CD8-positive, alpha-beta memory T cell (primary cell): ENCODE measurements around the gene WFIKKN2. TPM values are rescaled to one million over a fixed set of nuclear protein-coding genes. Genes with fewer than 3 reads are reported as not detected.

ENCODE experiments used
- CTCF ChIA-PET: fragments of 350-600 bp; sonication (Branson Sonifier 250); formaldehyde crosslinking; loops from one replicate; lab custom pipeline; 2021; ENCODE audit warnings: antibody characterized with exemption; lab: Charles Lee
- POLR2A ChIA-PET: fragments of 350-600 bp; sonication (Branson Sonifier 250); formaldehyde crosslinking; loops from one replicate; lab custom pipeline; 2021; ENCODE audit warnings: antibody characterized with exemption; lab: Charles Lee
- DNase-seq, 5 donors: peaks; one replicate each; pipeline versions ENCODE4 v3.0.0 to v3.0.0-alpha.2; 2020 to 2022; ENCODE audit warnings: mixed read lengths in 1 of 5
- H3K27ac ChIP-seq: one replicate; pipeline ENCODE4 v1.7.0; 2013; ENCODE audit warnings: low read depth, mild to moderate bottlenecking, low read length, moderate library complexity
- H3K27me3 ChIP-seq: 2 replicates; pipeline ENCODE4 v1.7.0; 2013; ENCODE audit warnings: low read length, mild to moderate bottlenecking; ENCODE audit not compliant: insufficient read depth, poor library complexity, severe bottlenecking
- H3K36me3 ChIP-seq: 2 replicates; pipeline ENCODE4 v1.7.0; 2013; ENCODE audit warnings: mild to moderate bottlenecking, low read length, moderate library complexity; ENCODE audit not compliant: insufficient read depth
- H3K4me1 ChIP-seq: 2 replicates; pipeline ENCODE4 v1.7.0; 2013; ENCODE audit warnings: mild to moderate bottlenecking, low read length, moderate library complexity; ENCODE audit not compliant: insufficient read depth
- H3K4me3 ChIP-seq: 2 replicates; pipeline ENCODE4 v1.7.0; 2013; ENCODE audit warnings: mild to moderate bottlenecking, low read length
- H3K9me3 ChIP-seq: 2 replicates; pipeline ENCODE4 v1.7.0; 2013; ENCODE audit warnings: mild to moderate bottlenecking, low read length
- H3K27ac Mint-ChIP-seq, 8 donors: one replicate each; pipeline ENCODE4 v1.8.0; 2020 to 2021; ENCODE audit warnings: mixed read lengths in 8 of 8, mild to moderate bottlenecking in 6 of 8, inconsistent platforms in 3 of 8, moderate library complexity in 3 of 8
- H3K27me3 Mint-ChIP-seq, 2 donors: one replicate each; pipeline ENCODE4 v1.8.0; 2020 to 2021; ENCODE audit warnings: mixed read lengths in 2 of 2, mild to moderate bottlenecking in 1 of 2, moderate library complexity in 1 of 2
- H3K36me3 Mint-ChIP-seq, 3 donors: one replicate each; pipeline ENCODE4 v1.8.0; 2020 to 2021; ENCODE audit warnings: mixed read lengths in 3 of 3, inconsistent platforms in 1 of 3, mild to moderate bottlenecking in 1 of 3
- H3K4me1 Mint-ChIP-seq, 3 donors: one replicate each; pipeline ENCODE4 v1.8.0; 2020 to 2021; ENCODE audit warnings: mixed read lengths in 3 of 3, inconsistent platforms in 1 of 3, mild to moderate bottlenecking in 1 of 3
- H3K4me3 Mint-ChIP-seq, 7 donors: one replicate each; pipeline ENCODE4 v1.8.0; 2020 to 2021; ENCODE audit warnings: mixed read lengths in 7 of 7, mild to moderate bottlenecking in 6 of 7, moderate library complexity in 4 of 7, inconsistent platforms in 2 of 7
- H3K9me3 Mint-ChIP-seq, 5 donors: one replicate each; pipeline ENCODE4 v1.8.0; 2020 to 2022; ENCODE audit warnings: mixed read lengths in 5 of 5, mild to moderate bottlenecking in 3 of 5, moderate library complexity in 2 of 5, inconsistent platforms in 1 of 5
- polyA plus RNA-seq: library from polyadenylated mRNA; unstranded; fragments of 300-500 nt; fragmentation: Illumina TruSeq; gene quantifications from one replicate; pipeline ENCODE4 v1.2.3, GENCODE V29; 2021
- total RNA-seq, 2 experiments: library from RNA; stranded (reverse); gene quantifications; one replicate each; pipeline ENCODE4 v1.2.3, GENCODE V29; 2021

WFIKKN2 gene
- total and polyA plus RNA-seq, 3 experiments from 2014 or later: not detected

DNA sequence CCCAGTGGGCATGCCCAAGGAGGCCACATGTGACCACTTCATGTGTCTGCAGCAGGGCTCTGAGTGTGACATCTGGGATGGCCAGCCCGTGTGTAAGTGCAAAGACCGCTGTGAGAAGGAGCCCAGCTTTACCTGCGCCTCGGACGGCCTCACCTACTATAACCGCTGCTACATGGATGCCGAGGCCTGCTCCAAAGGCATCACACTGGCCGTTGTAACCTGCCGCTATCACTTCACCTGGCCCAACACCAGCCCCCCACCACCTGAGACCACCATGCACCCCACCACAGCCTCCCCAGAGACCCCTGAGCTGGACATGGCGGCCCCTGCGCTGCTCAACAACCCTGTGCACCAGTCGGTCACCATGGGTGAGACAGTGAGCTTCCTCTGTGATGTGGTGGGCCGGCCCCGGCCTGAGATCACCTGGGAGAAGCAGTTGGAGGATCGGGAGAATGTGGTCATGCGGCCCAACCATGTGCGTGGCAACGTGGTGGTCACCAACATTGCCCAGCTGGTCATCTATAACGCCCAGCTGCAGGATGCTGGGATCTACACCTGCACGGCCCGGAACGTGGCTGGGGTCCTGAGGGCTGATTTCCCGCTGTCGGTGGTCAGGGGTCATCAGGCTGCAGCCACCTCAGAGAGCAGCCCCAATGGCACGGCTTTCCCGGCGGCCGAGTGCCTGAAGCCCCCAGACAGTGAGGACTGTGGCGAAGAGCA lies 4.4 kb downstream of the WFIKKN2 start:
- Histone ChIP-seq H3K27me3 (no peaks in the 10 kb centered on the region), H3K4me3 (no peak overlapping the region), H3K4me1 (no peaks in the 10 kb centered on the region), H3K9me3 (no peaks in the 10 kb centered on the region), H3K27ac (no peak overlapping the region), H3K36me3 (no peaks in the 10 kb centered on the region)
- ChIA-PET CTCF (no interaction called here), POLR2A (no interaction called here)
- peaks cover 0 to 6% (median 0%) of the 10 kb centered on the region in 3 donors for H3K4me1 Mint-ChIP-seq
- DNase-seq: no peak
- H3K27ac Mint-ChIP-seq: no peak overlapping the region
- no peak overlapping the region for H3K4me3 Mint-ChIP-seq
- H3K36me3 Mint-ChIP-seq: no peaks in the 10 kb centered on the region
- no peaks in the 10 kb centered on the region for H3K9me3 Mint-ChIP-seq
- H3K27me3 Mint-ChIP-seq: peaks cover 5 to 9% of the 10 kb centered on the region in 2 donors

DNA sequence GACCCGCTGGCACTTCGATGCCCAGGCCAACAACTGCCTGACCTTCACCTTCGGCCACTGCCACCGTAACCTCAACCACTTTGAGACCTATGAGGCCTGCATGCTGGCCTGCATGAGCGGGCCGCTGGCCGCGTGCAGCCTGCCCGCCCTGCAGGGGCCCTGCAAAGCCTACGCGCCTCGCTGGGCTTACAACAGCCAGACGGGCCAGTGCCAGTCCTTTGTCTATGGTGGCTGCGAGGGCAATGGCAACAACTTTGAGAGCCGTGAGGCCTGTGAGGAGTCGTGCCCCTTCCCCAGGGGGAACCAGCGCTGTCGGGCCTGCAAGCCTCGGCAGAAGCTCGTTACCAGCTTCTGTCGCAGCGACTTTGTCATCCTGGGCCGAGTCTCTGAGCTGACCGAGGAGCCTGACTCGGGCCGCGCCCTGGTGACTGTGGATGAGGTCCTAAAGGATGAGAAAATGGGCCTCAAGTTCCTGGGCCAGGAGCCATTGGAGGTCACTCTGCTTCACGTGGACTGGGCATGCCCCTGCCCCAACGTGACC lies 5.0 kb downstream of the WFIKKN2 start:
- Histone ChIP-seq H3K9me3 (no peaks in the 10 kb centered on the region), H3K4me1 (no peaks in the 10 kb centered on the region), H3K36me3 (no peaks in the 10 kb centered on the region), H3K27ac (no peak overlapping the region), H3K4me3 (no peak overlapping the region), H3K27me3 (no peaks in the 10 kb centered on the region)
- no peak for DNase-seq
- Mint-ChIP-seq H3K36me3 (no peaks in the 10 kb centered on the region), H3K27me3 (peaks cover 2 to 4% of the 10 kb centered on the region in 2 donors), H3K4me3 (no peak overlapping the region), H3K9me3 (no peaks in the 10 kb centered on the region), H3K27ac (no peak overlapping the region), H3K4me1 (peaks cover 0 to 6% (median 0%) of the 10 kb centered on the region in 3 donors)
- ChIA-PET CTCF (interaction anchor here (2.3 kb wide), 1 partner anchor 57 kb away, joined by 19 read pairs; no protein-coding TSS in a partner anchor), POLR2A (no interaction called here)

DNA sequence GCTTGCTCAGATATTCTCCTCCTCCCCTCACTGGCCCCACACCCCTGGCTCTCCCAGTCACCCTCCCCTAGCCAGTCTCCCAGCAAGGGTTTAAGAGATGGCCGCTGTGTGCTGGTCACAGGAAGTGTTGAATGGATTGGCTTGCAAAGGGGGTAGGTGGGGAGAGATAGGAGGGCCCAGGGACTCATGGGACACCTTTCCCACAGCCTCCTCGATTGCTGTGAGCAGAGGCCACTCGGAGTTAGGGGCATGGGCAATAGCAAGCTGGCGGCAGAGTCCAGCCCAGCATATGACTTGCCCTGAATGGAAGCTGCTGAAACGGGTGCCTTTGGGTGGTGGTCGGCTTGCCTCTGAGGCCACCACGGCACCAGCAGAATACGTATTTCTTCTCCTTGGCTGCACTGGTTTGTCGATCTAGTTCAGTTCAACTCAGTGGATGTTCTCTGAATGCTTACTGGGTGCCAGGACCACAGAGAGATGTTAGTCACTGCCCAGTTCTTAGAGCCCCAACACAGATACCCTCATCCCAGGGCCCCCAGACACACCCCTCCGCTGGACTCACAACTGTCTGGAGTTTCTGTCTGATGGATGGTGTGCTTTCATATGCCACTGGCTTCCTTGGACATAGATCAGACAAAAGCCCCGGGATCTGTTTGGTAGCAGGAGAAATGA lies 6.0 kb downstream of the WFIKKN2 start:
- H3K27me3 ChIP-seq: no peaks in the 10 kb centered on the region
- H3K4me3 ChIP-seq: no peak overlapping the region
- no peaks in the 10 kb centered on the region for H3K36me3 ChIP-seq
- H3K4me1 ChIP-seq: no peaks in the 10 kb centered on the region
- H3K36me3 Mint-ChIP-seq: no peaks in the 10 kb centered on the region
- no peak for DNase-seq
- H3K9me3 ChIP-seq: no peaks in the 10 kb centered on the region
- H3K4me3 Mint-ChIP-seq: no peak overlapping the region
- ChIA-PET POLR2A (no interaction called here), CTCF (interaction anchor here (0.8 to 2.3 kb wide), 6 partner anchors 11 to 119 kb away, joined by 3 to 23 read pairs (median 8); no protein-coding TSS in a partner anchor)
- H3K27ac ChIP-seq: no peak overlapping the region
- H3K4me1 Mint-ChIP-seq: peaks cover 0 to 6% (median 0%) of the 10 kb centered on the region in 3 donors
- H3K9me3 Mint-ChIP-seq: no peaks in the 10 kb centered on the region
- H3K27me3 Mint-ChIP-seq: peaks cover 0 to 1% of the 10 kb centered on the region in 2 donors
- no peak overlapping the region for H3K27ac Mint-ChIP-seq

DNA sequence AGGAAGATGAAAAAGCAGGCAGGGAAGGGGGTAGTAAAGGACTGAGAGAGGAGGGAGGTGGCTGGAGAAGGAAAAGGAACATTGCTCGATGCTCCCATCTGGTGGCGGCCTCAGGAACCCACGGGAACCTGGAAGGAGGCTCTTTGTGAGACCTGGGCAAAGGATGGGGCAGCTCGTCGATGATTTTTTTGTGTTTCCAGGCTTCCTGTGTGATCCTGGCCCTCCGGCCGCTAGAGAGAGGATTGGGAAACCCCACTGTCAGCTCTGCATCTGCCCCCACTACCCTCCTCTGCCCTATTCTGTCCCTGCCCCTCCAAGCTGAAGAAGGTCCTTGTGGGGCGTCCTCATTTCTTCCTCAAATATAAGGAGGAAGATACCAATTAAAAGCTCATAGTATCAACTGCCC lies 6.6 kb downstream of the WFIKKN2 start:
- H3K27me3 ChIP-seq: no peaks in the 10 kb centered on the region
- DNase-seq: peak in 3 of 5 donors; percentile 14 to 61 (median 32)
- H3K27ac ChIP-seq: no peak overlapping the region
- Mint-ChIP-seq H3K9me3 (no peaks in the 10 kb centered on the region), H3K36me3 (no peaks in the 10 kb centered on the region), H3K4me1 (peaks cover 0 to 6% (median 0%) of the 10 kb centered on the region in 3 donors), H3K27ac (no peak overlapping the region), H3K4me3 (no peak overlapping the region), H3K27me3 (peaks cover 0 to 1% of the 10 kb centered on the region in 2 donors)
- no peaks in the 10 kb centered on the region for H3K36me3 ChIP-seq
- CTCF ChIA-PET: interaction anchor here (0.8 to 2.3 kb wide), 8 partner anchors 11 to 118 kb away, joined by 3 to 23 read pairs (median 4); no protein-coding TSS in a partner anchor
- H3K4me3 ChIP-seq: no peak overlapping the region
- POLR2A ChIA-PET: no interaction called here
- H3K9me3 ChIP-seq: no peaks in the 10 kb centered on the region
- no peaks in the 10 kb centered on the region for H3K4me1 ChIP-seq

DNA sequence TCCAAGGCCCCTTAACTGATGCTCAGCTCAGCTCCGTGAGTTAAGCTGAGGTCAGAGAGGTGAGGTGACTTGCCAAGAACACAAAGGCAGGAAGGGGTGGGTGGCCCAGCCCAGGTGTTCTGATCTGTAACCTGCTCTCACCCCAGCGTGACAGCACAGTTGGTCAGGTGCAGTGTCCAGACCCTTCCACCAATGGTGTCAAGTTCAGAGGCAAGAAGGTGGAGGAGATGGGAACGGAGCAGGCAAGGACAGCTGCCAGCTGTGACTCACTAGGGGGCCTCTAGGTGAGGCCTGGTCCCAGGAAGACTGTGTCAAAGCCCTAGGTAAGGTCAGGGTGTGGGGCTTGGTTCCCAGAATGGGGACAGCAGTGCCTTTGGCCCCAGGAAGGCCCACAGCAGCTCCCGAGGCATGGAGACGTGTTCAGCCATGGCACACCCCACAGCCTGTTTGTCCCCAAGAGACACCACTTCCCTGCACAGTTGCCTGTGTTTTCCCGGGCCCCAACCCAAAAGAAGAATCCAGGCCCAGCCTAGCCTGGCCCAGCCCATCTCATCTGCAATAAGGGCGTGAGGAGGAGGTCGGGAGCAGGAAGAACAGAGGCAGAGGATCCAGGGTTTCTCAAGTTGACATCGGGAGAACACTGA lies 7.2 kb downstream of the WFIKKN2 start:
- no peaks in the 10 kb centered on the region for H3K36me3 Mint-ChIP-seq
- H3K27ac Mint-ChIP-seq: peak overlapping the region in 1 of 8 donors; percentile 47

DNA sequence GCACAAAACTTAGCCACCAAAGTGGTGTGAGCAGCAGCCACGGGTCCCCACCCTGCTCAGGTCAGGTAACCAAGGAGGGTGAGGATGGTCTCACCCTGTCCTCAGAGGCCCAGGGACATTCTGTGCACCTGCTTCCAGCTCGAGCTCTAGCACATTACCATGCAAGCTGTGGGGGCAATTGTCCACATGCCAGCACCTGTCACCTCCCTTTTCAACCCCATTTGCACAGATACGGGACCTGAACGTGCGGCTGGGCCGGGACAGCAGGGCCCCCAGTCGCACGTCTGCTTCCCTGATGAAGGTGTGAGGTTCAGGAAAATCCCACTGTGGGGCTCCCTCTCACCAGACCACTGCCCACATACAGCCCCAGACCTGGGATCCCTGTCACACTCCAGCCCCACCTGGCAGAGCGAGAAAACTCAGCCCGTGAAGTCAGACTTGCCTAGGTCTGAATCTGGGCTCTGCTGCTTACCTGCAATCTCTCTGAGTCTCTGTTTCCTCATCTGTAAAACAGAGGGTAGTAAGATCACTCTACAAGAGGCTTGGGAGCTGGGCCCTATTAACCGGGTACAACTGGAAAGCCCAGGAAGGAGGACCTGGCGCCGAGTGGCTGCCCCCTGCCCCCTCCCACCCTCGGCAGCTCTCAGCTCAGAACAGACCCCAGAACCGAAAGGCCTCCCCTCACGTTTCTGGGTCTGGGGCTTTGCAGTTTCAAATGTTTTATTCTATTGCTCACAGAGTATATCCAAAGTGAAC lies 7.9 kb downstream of the WFIKKN2 start:
- H3K9me3 ChIP-seq: no peaks in the 10 kb centered on the region

More for the DNA sequence above, 7.2 kb downstream of the WFIKKN2 start:
- ChIA-PET POLR2A (no interaction called here), CTCF (interaction anchor here (0.8 to 2.3 kb wide), 9 partner anchors 10 to 117 kb away, joined by 3 to 23 read pairs (median 3); no protein-coding TSS in a partner anchor)
- H3K27me3 Mint-ChIP-seq: peaks cover 0 to 1% of the 10 kb centered on the region in 2 donors
- Histone ChIP-seq H3K27me3 (no peaks in the 10 kb centered on the region), H3K4me3 (no peak overlapping the region), H3K4me1 (no peaks in the 10 kb centered on the region), H3K36me3 (no peaks in the 10 kb centered on the region), H3K27ac (no peak overlapping the region), H3K9me3 (no peaks in the 10 kb centered on the region)
- peaks cover 0 to 6% (median 0%) of the 10 kb centered on the region in 3 donors for H3K4me1 Mint-ChIP-seq
- H3K9me3 Mint-ChIP-seq: no peaks in the 10 kb centered on the region
- DNase-seq: no peak
- no peak overlapping the region for H3K4me3 Mint-ChIP-seq

DNA sequence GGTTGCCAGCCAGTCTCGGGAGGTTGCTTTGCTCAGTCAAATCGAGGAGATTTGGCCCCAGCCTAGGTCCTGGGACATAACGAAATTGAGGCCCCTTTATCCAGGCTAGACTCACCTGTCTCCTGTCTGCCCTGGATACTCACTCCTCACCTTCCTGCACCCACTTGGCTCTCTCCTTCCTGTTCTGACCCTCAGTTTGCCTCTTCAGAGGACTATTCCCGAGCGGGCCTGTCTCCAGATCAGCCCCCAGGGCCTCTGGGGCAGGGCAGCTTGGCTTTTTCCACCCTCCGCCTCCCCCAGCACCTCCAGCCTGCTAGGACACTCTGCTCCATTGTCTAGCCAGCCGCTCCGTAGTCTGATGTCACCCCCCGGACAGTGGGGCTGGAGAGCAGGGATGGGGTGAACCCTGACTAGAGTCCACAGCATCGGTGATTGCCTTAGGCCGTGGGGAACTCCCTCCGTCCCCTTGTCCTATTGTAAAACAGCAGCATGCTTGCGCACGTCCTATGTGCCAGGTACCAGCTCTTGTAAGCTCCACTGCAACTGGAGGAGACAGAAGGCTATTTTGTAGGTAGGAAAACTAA lies 8.8 kb downstream of the WFIKKN2 start:
- H3K9me3 Mint-ChIP-seq: no peaks in the 10 kb centered on the region
- H3K36me3 Mint-ChIP-seq: peaks cover 0 to 1% (median 0%) of the 10 kb centered on the region in 3 donors
- H3K4me3 Mint-ChIP-seq: peak overlapping the region in 1 of 7 donors; percentile 54

More for the DNA sequence above, 7.9 kb downstream of the WFIKKN2 start:
- no peaks in the 10 kb centered on the region for H3K36me3 Mint-ChIP-seq
- H3K36me3 ChIP-seq: no peaks in the 10 kb centered on the region
- H3K27ac ChIP-seq: no peak overlapping the region
- H3K9me3 Mint-ChIP-seq: no peaks in the 10 kb centered on the region
- H3K4me3 Mint-ChIP-seq: no peak overlapping the region
- peak overlapping the region in 1 of 8 donors; percentile 79 for H3K27ac Mint-ChIP-seq
- peaks cover 0 to 6% (median 0%) of the 10 kb centered on the region in 3 donors for H3K4me1 Mint-ChIP-seq
- POLR2A ChIA-PET: no interaction called here
- H3K4me3 ChIP-seq: no peak overlapping the region
- H3K27me3 ChIP-seq: no peaks in the 10 kb centered on the region
- H3K27me3 Mint-ChIP-seq: peaks cover 0 to 1% of the 10 kb centered on the region in 2 donors
- no peak for DNase-seq
- no peaks in the 10 kb centered on the region for H3K4me1 ChIP-seq
- CTCF ChIA-PET: interaction anchor here (1.2 to 2.2 kb wide), 2 partner anchors 10 to 27 kb away, joined by 3 to 23 read pairs; no protein-coding TSS in a partner anchor

More for the DNA sequence above, 8.8 kb downstream of the WFIKKN2 start:
- Histone ChIP-seq H3K4me3 (no peak overlapping the region), H3K4me1 (no peaks in the 10 kb centered on the region), H3K27me3 (no peaks in the 10 kb centered on the region), H3K36me3 (no peaks in the 10 kb centered on the region), H3K27ac (no peak overlapping the region), H3K9me3 (no peaks in the 10 kb centered on the region)
- H3K27me3 Mint-ChIP-seq: peaks cover 0 to 1% of the 10 kb centered on the region in 2 donors
- no peak for DNase-seq
- H3K4me1 Mint-ChIP-seq: peaks cover 0 to 6% (median 0%) of the 10 kb centered on the region in 3 donors
- POLR2A ChIA-PET: no interaction called here
- no peak overlapping the region for H3K27ac Mint-ChIP-seq
- CTCF ChIA-PET: interaction anchor here (1.3 to 1.7 kb wide), 4 partner anchors 9 to 61 kb away, joined by 3 to 8 read pairs (median 3); no protein-coding TSS in a partner anchor
